Endothelial cell of umbilical vein (primary cell): ENCODE results near the gene LPAR6.

Experiments used
- EZH2 ChIP-seq: IDR thresholded peaks from 2 replicates; pipeline ENCODE4 v1.6.1; 2012; ENCODE audit warnings: borderline replicate concordance, low read depth, mild to moderate bottlenecking, moderate library complexity, low read length, inconsistent platforms; ENCODE audit not compliant: severe bottlenecking
- FOS ChIP-seq: IDR thresholded peaks from 2 replicates; pipeline ENCODE4 v1.6.1; 2011; ENCODE audit warnings: mild to moderate bottlenecking, low read length, moderate library complexity, borderline replicate concordance; ENCODE audit not compliant: insufficient read depth
- MAX ChIP-seq: IDR thresholded peaks from 2 replicates; pipeline ENCODE4 v1.6.1; 2011; ENCODE audit not compliant: insufficient read depth, insufficient read length
- POLR2A ChIP-seq: IDR thresholded peaks from 2 replicates; pipeline ENCODE4 v1.6.1; 2012; ENCODE audit warnings: low read depth, mild to moderate bottlenecking, control low read depth, low read length
- TF ChIP-seq, protein P1 (sequence below), 2 donors: IDR thresholded peaks; 1 replicate in 1 of 2; 2 replicates in 1 of 2; pipeline ENCODE4 v1.5.1; 2011; ENCODE audit warnings: low read length in 2 of 2, mild to moderate bottlenecking in 2 of 2, moderate library complexity in 2 of 2, control low read depth in 1 of 2, inconsistent platforms in 1 of 2, low read depth in 1 of 2; ENCODE audit not compliant: insufficient read depth in 1 of 2; ENCODE audit errors: extremely low read depth in 1 of 2

GRCh38 chr13:48431431-48431830 lies 18.5 kb upstream of the LPAR6 start:
- TF ChIP-seq EZH2, result no peak
- TF ChIP-seq, protein P1, sequence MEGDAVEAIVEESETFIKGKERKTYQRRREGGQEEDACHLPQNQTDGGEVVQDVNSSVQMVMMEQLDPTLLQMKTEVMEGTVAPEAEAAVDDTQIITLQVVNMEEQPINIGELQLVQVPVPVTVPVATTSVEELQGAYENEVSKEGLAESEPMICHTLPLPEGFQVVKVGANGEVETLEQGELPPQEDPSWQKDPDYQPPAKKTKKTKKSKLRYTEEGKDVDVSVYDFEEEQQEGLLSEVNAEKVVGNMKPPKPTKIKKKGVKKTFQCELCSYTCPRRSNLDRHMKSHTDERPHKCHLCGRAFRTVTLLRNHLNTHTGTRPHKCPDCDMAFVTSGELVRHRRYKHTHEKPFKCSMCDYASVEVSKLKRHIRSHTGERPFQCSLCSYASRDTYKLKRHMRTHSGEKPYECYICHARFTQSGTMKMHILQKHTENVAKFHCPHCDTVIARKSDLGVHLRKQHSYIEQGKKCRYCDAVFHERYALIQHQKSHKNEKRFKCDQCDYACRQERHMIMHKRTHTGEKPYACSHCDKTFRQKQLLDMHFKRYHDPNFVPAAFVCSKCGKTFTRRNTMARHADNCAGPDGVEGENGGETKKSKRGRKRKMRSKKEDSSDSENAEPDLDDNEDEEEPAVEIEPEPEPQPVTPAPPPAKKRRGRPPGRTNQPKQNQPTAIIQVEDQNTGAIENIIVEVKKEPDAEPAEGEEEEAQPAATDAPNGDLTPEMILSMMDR (IDR thresholded peaks at IDR 0.05; ENCODE audit: extremely low read depth in 1 of 2, insufficient read depth in 1 of 2, low read depth in 1 of 2, low read length in 2 of 2), result no peak
- no peak for TF ChIP-seq MAX
- no peak for TF ChIP-seq POLR2A
- TF ChIP-seq FOS, result no peak
